ENCODE data around the gene FBXW4. TPM values are rescaled to one million over a fixed set of nuclear protein-coding genes. Genes with fewer than 3 reads are reported as not detected.

The FBXW4 gene
- total and polyA plus RNA-seq, 2 of the 8 experiments (the other 6 are each of a cell fraction or from before 2014, with no cell fraction given): 29.0 to 32.8 TPM

DNA sequence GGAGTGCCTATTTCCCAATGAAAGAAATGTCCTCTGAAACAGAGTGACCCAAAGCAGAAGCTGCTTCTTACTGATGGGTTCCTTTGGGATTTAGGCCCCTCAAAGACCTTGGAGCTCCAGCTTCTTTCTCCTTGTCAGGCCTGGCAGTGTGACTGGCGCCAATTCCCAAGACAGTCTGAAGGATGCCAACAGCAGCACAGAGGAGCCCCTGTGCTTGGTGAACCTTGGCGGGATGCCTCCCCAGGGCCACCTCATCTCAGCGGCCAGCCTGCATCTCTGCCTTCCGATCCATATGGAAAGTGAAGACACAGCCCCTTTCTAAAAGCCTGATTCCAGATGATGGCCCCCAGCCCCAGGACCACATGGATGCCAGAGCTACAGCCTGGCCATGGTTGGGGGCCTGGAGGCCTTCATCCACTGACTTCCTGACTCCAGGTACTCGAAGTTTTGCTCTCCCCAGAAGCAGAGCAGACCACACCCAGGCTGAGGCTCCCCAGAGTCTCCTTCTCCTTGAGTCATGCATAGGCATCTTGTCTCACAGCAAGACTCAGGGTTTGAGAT is 45.4 kb downstream of the FBXW4 start:
- 89% methylated on average over 5 of the region's 5 CpGs; no CpG with 5 or more reads in 1 of the 2 experiments for WGBS, 2 experiments (ENCODE audit: extremely low coverage in 1 of 2, insufficient coverage in 1 of 2, insufficient read length in 1 of 2, insufficient replicate concordance in 2 of 2, low coverage in 1 of 2, low lambda C conversion rate in 2 of 2, missing lambda C conversion rate in 1 of 2)

More for the DNA sequence above, 45.4 kb downstream of the FBXW4 start:
- TF ChIP-seq SUZ12 (IDR thresholded peaks at IDR 0.05; ENCODE audit: low read length) (no peak), TAF1 (IDR thresholded peaks at IDR 0.05; ENCODE audit: low read depth, low read length) (no peak)
- Histone ChIP-seq H4K91ac (replicated peaks; ENCODE audit: insufficient read length, low read length) (no peak overlapping the region), H3K9me3 (ENCODE audit: insufficient read depth in 2 of 2, low read depth in 1 of 2, low read length in 1 of 2) (no peaks in the 10 kb centered on the region), H3K27ac (ENCODE audit: low read depth, low read length) (no peak overlapping the region), H3K79me2 (ENCODE audit: control insufficient read depth in 1 of 2, insufficient read depth in 2 of 2, low read length in 2 of 2) (no peaks in the 10 kb centered on the region), H3K9ac (replicated peaks in 1 of 4; ENCODE audit: extremely low read depth in 1 of 4, low read depth in 3 of 4, low read length in 3 of 4) (no peak overlapping the region), H3K79me1 (ENCODE audit: low read depth, low read length) (no peaks in the 10 kb centered on the region; the same call in 1 of the 2 replicates), H3K14ac (ENCODE audit: insufficient read length) (no peak overlapping the region), H2BK5ac (ENCODE audit: low read depth, low read length) (no peak overlapping the region), H2AK5ac (ENCODE audit: low read depth, low read length) (no peak overlapping the region), H4K8ac (ENCODE audit: extremely low read depth, insufficient read depth, low read length) (no peak overlapping the region), H3K23me2 (ENCODE audit: low read depth, low read length) (0 out of 2 replicates have a peak, but pooled peaks cover 1% of the 10 kb centered on the region), H3K23ac (ENCODE audit: insufficient read length) (no peak overlapping the region), H3K56ac (replicated peaks; ENCODE audit: insufficient read length, low read depth, low read length) (no peak overlapping the region), H2AFZ (ENCODE audit: low read length) (no peak overlapping the region), H2BK120ac (replicated peaks; ENCODE audit: low read depth, low read length) (no peak overlapping the region), H2BK20ac (ENCODE audit: low read length) (no peak overlapping the region), H2BK15ac (ENCODE audit: low read length) (no peak overlapping the region), H3K4ac (replicated peaks; ENCODE audit: insufficient read length, low read depth, low read length) (no peak overlapping the region), H4K5ac (ENCODE audit: insufficient read length, low read depth, low read length) (no peak overlapping the region), H2BK12ac (ENCODE audit: low read depth, low read length) (no peak overlapping the region), H4K20me1 (replicated peaks in 1 of 2; ENCODE audit: control insufficient read depth in 1 of 2, insufficient read depth in 2 of 2, low read length in 2 of 2) (no peaks in the 10 kb centered on the region), H3K4me2 (ENCODE audit: insufficient read depth in 1 of 2, low read depth in 2 of 2, low read length in 2 of 2) (no peak overlapping the region), H3K27me3 (replicated peaks in 1 of 4; ENCODE audit: control insufficient read depth in 3 of 4, extremely low read depth in 1 of 4, insufficient read depth in 3 of 4, low read length in 3 of 4) (no peaks in the 10 kb centered on the region), H3K36me3 (ENCODE audit: control insufficient read depth in 2 of 4, insufficient read depth in 4 of 4, low read length in 3 of 4) (no peaks in the 10 kb centered on the region), H3K4me1 (replicated peaks in 1 of 4; ENCODE audit: control insufficient read depth in 3 of 4, insufficient read depth in 4 of 4, low read length in 3 of 4) (peaks cover 10 to 26% (median 11%) of the 10 kb centered on the region in 4 experiments), H3K4me3 (ENCODE audit: extremely low read depth in 1 of 4, insufficient read depth in 2 of 4, low read depth in 3 of 4, low read length in 4 of 4) (no peak overlapping the region), H3K18ac (ENCODE audit: extremely low read depth, low read length) (no peak overlapping the region)
- DNase-seq (ENCODE audit: low read depth in 1 of 2, low spot score in 2 of 2) (no peak), FAIRE-seq (no peak)
- POLR2A ChIA-PET (ENCODE audit: partially characterized antibody): interaction anchor here (1.1 kb wide), 1 partner anchor 44 kb away, joined by 3 read pairs; no protein-coding TSS in a partner anchor
- CTCF ChIA-PET (ENCODE audit: partially characterized antibody): interaction anchor here (1.5 kb wide), 1 partner anchor 10 kb away, joined by 6 read pairs; no protein-coding TSS in a partner anchor

All from H1 (cell line).